ENCODE measurements around the gene CNTNAP2. TPM values are rescaled to one million over a fixed set of nuclear protein-coding genes. Genes with fewer than 3 reads are reported as not detected.
A peak's percentile ranks its signal among the peaks of the same experiment; 100 is the strongest.

Gene CNTNAP2
- total RNA-seq, 2 experiments from 2014 or later: 0.28 TPM; not detected in 1

- BruUV-seq (replicated peaks): no TSS peak
- H4K20me1 ChIP-seq (ENCODE audit: insufficient read depth, low read length): no peaks in the 10 kb centered on the region
- H3K4me1 ChIP-seq (ENCODE audit: insufficient read depth, low read length, poor library complexity, severe bottlenecking): peaks cover 6% of the 10 kb centered on the region
- intact Hi-C loops (cut with micrococcal nuclease; ENCODE audit: unreplicated experiment): no loop called here
- no peak overlapping the region for H3K4me3 ChIP-seq (ENCODE audit: low read depth, low read length, poor library complexity, severe bottlenecking)
- H3K9me2 ChIP-seq (ENCODE audit: insufficient read depth, low read length): no peaks in the 10 kb centered on the region
- H3K9me3 ChIP-seq (ENCODE audit: low read length): no peaks in the 10 kb centered on the region
- H3K36me3 ChIP-seq (ENCODE audit: insufficient read depth, low read length): no peaks in the 10 kb centered on the region
- ChIA-PET CTCF (ENCODE audit: unreplicated experiment) (no interaction called here), POLR2A (interaction anchor here (1.2 kb wide), 1 partner anchor 18 kb away, joined by 3 read pairs; no protein-coding TSS in a partner anchor)
- H3K27ac ChIP-seq (ENCODE audit: low read depth, low read length, poor library complexity, severe bottlenecking): no peak overlapping the region
- no peak for DNase-seq (ENCODE audit: low spot score)
- H3K4me2 ChIP-seq (ENCODE audit: low read length): no peak overlapping the region
- H3K79me2 ChIP-seq (ENCODE audit: insufficient read depth, low read depth, low read length): no peaks in the 10 kb centered on the region
- TF ChIP-seq EZH2phosphoT487 (IDR thresholded peaks at IDR 0.05; ENCODE audit: borderline replicate concordance, low read depth, low read length): no peak
- no peak for TF ChIP-seq CTCF (conservative IDR thresholded peaks at IDR 0.05; ENCODE audit: low read length)
- H2AFZ ChIP-seq (ENCODE audit: low read length): no peak overlapping the region; the same call in 1 of the 2 replicates
Observed at GRCh38 chr7:148288592-148289151, 2172.1 kb downstream of the CNTNAP2 start.

DNA sequence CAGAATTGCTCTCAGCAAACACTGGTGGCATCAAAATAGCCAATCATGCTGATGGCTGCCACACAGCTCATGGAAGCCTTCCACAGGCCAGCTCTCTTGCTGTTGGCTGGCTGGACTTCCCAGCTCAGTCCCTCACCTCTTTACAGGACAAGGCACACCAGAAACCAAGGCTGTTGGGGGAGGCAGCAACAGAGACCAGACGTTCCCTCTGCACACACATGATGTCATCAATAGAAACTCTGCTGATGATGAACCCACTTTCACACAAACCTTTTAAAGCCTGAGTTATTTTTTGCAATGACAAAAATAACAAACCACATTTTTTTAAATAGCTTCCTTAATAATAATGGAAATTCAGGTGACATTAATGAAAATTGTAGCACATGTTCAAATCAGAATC is 2173.0 kb downstream of the CNTNAP2 start:
- Histone ChIP-seq H3K4me1 (ENCODE audit: insufficient read depth, low read length, poor library complexity, severe bottlenecking) (peaks cover 6% of the 10 kb centered on the region), H3K4me2 (ENCODE audit: low read length) (no peak overlapping the region), H4K20me1 (ENCODE audit: insufficient read depth, low read length) (no peaks in the 10 kb centered on the region), H3K36me3 (ENCODE audit: insufficient read depth, low read length) (no peaks in the 10 kb centered on the region), H3K27ac (ENCODE audit: low read depth, low read length, poor library complexity, severe bottlenecking) (no peak overlapping the region), H3K79me2 (ENCODE audit: insufficient read depth, low read depth, low read length) (no peaks in the 10 kb centered on the region), H3K4me3 (ENCODE audit: low read depth, low read length, poor library complexity, severe bottlenecking) (no peak overlapping the region), H3K9me2 (ENCODE audit: insufficient read depth, low read length) (no peaks in the 10 kb centered on the region), H2AFZ (ENCODE audit: low read length) (peak overlapping the region; percentile 29; the same call in 1 of the 2 replicates), H3K9me3 (ENCODE audit: low read length) (no peaks in the 10 kb centered on the region)
- no peak for DNase-seq (ENCODE audit: low spot score)
- ChIA-PET POLR2A (interaction anchor here (0.6 to 1.2 kb wide), 3 partner anchors 14 to 19 kb away, joined by 3 to 5 read pairs (median 3); no protein-coding TSS in a partner anchor), CTCF (ENCODE audit: unreplicated experiment) (no interaction called here)
- BruUV-seq (replicated peaks): no TSS peak
- TF ChIP-seq EZH2phosphoT487 (IDR thresholded peaks at IDR 0.05; ENCODE audit: borderline replicate concordance, low read depth, low read length) (no peak), CTCF (conservative IDR thresholded peaks at IDR 0.05; ENCODE audit: low read length) (no peak)
- intact Hi-C loops (cut with micrococcal nuclease; ENCODE audit: unreplicated experiment): no loop called here

DNA sequence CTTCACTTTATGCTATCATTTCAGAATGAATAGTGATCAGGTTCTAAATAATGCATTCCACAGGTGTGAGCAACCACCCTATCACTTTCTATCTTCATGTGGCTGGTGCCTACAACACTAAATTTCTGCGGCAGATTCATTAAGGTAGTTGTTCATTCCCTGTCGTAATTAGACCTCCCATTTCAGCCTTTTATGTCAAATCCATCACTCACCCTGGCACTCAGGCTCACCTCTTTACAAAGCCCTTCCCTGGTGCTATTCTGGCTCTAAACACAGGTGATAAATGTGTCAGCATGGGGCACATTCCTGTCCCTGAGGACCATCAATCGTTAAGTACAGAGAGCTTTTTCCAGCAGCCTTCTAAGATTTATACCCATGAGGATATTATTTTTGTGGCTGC is 2173.9 kb downstream of the CNTNAP2 start:
- H3K27ac ChIP-seq (ENCODE audit: low read depth, low read length, poor library complexity, severe bottlenecking): no peak overlapping the region
- DNase-seq (ENCODE audit: low spot score): no peak
- peaks cover 6% of the 10 kb centered on the region for H3K4me1 ChIP-seq (ENCODE audit: insufficient read depth, low read length, poor library complexity, severe bottlenecking)
- H3K4me2 ChIP-seq (ENCODE audit: low read length): no peak overlapping the region
- H4K20me1 ChIP-seq (ENCODE audit: insufficient read depth, low read length): no peaks in the 10 kb centered on the region
- BruUV-seq (replicated peaks): no TSS peak
- TF ChIP-seq EZH2phosphoT487 (IDR thresholded peaks at IDR 0.05; ENCODE audit: borderline replicate concordance, low read depth, low read length): no peak
- no peak for TF ChIP-seq CTCF (conservative IDR thresholded peaks at IDR 0.05; ENCODE audit: low read length)
- no peaks in the 10 kb centered on the region for H3K9me2 ChIP-seq (ENCODE audit: insufficient read depth, low read length)
- CTCF ChIA-PET (ENCODE audit: unreplicated experiment): no interaction called here
- no peaks in the 10 kb centered on the region for H3K36me3 ChIP-seq (ENCODE audit: insufficient read depth, low read length)
- 0 out of 2 replicates have a peak overlapping the region, but pooled peaks have one; percentile 38 for H2AFZ ChIP-seq (ENCODE audit: low read length)
- POLR2A ChIA-PET: interaction anchor here (1.1 kb wide), 1 partner anchor 16 kb away, joined by 5 read pairs; no protein-coding TSS in a partner anchor
- no peaks in the 10 kb centered on the region for H3K79me2 ChIP-seq (ENCODE audit: insufficient read depth, low read depth, low read length)
- no peak overlapping the region for H3K4me3 ChIP-seq (ENCODE audit: low read depth, low read length, poor library complexity, severe bottlenecking)
- H3K9me3 ChIP-seq (ENCODE audit: low read length): no peaks in the 10 kb centered on the region
- intact Hi-C loops (cut with micrococcal nuclease; ENCODE audit: unreplicated experiment): no loop called here
